K562 treated with DMSO at 1 percent for 24 hours (cell line): ENCODE results near the gene EEF1E1. TPM values are rescaled to one million over a fixed set of nuclear protein-coding genes. Genes with fewer than 3 reads are reported as not detected.

Source experiments
- total RNA-seq: library from RNA; unstranded; fragments of 300-600 nt; gene quantifications from 2 replicates; pipeline ENCODE4 v1.2.3, GENCODE V29; 2022; ENCODE audit warnings: low read depth; ENCODE audit not compliant: insufficient read depth

Gene EEF1E1
- total RNA-seq = 57.9 and 59.0 TPM in 2 replicates

GRCh38 chr6:8102122-8102958 lies at the start of gene EEF1E1:
Gene EEF1E1, minus strand, starts transcription at chr6:8102548. Its CDS starts 27 bp downstream, at chr6:8102521.

GRCh38 chr6:8063761-8064637 lies 38.3 kb downstream of the EEF1E1 start, which contains the start of gene BLOC1S5:
Gene BLOC1S5, minus strand, starts transcription at chr6:8064389. Its CDS starts 13 bp downstream, at chr6:8064376.

Other genes starting within 250 kb of the EEF1E1 start
- 90.7 and 91.7 TPM in 2 replicates for gene TXNDC5, start 191.8 kb downstream of the EEF1E1 start, total RNA-seq
- gene BLOC1S5, start 38.2 kb downstream of the EEF1E1 start, total RNA-seq = 12.6 and 16.4 TPM in 2 replicates